ENCODE data around the gene BABAM2.

The BABAM2 gene

DNA sequence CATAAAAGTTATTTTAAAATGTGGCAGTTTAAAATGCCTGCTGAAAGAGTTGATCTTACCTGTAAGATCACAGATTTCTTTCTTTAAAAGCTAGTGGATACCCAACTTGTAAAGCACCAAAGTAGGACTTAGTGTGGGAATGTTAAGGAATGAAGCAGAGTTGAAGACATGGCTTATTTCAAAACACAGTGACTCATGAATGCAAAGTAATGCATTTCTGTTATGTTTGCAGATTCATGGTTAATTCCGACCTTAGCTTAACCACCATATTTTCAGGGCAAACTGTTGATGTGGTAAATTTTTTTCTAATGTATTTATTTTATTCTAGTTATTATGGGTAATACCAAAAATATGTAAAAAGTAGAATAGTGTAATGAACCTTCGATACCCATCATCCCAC lies 295.4 kb downstream of the BABAM2 start:
- no peak overlapping the region for H3K4me3 ChIP-seq (ENCODE audit: low read depth, low read length)
- peak; percentile 64 for DNase-seq (ENCODE audit: low read depth)
- in situ Hi-C loops (cut with HindIII; ENCODE audit: low sequenced_read_pairs) = no loop called here
- TF ChIP-seq, protein P1, sequence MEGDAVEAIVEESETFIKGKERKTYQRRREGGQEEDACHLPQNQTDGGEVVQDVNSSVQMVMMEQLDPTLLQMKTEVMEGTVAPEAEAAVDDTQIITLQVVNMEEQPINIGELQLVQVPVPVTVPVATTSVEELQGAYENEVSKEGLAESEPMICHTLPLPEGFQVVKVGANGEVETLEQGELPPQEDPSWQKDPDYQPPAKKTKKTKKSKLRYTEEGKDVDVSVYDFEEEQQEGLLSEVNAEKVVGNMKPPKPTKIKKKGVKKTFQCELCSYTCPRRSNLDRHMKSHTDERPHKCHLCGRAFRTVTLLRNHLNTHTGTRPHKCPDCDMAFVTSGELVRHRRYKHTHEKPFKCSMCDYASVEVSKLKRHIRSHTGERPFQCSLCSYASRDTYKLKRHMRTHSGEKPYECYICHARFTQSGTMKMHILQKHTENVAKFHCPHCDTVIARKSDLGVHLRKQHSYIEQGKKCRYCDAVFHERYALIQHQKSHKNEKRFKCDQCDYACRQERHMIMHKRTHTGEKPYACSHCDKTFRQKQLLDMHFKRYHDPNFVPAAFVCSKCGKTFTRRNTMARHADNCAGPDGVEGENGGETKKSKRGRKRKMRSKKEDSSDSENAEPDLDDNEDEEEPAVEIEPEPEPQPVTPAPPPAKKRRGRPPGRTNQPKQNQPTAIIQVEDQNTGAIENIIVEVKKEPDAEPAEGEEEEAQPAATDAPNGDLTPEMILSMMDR (IDR thresholded peaks at IDR 0.05; ENCODE audit: low read depth, low read length, missing control alignments) = no peak

GRCh38 chr2:28187186-28187585 lies 296.7 kb downstream of the BABAM2 start:
- no peak for DNase-seq (ENCODE audit: low read depth)
- TF ChIP-seq, protein P1 (IDR thresholded peaks at IDR 0.05; ENCODE audit: low read depth, low read length, missing control alignments) = no peak
- no peak overlapping the region for H3K4me3 ChIP-seq (ENCODE audit: low read depth, low read length)
- in situ Hi-C loops (cut with HindIII; ENCODE audit: low sequenced_read_pairs) = no loop called here

DNA sequence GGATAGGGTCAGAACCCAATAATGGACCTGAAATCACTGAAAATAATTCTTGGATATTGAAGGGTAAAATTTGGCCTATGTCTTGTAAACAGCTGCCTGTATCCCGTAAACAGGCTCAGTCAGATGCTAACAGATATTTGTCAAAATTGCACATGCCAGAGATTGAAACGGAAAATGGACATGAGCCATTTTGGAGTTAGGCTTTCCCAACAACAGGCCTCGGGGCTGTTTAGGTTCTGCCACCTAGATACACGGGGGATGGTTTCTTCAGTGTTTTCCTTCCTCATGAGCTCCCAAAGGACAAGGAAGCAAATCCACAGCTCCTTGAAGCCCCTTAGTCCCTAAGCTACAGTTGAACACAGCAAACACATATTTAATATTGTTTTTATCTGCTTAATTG lies 297.9 kb downstream of the BABAM2 start:
- no peak for DNase-seq (ENCODE audit: low read depth)
- TF ChIP-seq, protein P1 (IDR thresholded peaks at IDR 0.05; ENCODE audit: low read depth, low read length, missing control alignments) = no peak
- H3K4me3 ChIP-seq (ENCODE audit: low read depth, low read length) = no peak overlapping the region
- in situ Hi-C loops (cut with HindIII; ENCODE audit: low sequenced_read_pairs) = no loop called here

DNA sequence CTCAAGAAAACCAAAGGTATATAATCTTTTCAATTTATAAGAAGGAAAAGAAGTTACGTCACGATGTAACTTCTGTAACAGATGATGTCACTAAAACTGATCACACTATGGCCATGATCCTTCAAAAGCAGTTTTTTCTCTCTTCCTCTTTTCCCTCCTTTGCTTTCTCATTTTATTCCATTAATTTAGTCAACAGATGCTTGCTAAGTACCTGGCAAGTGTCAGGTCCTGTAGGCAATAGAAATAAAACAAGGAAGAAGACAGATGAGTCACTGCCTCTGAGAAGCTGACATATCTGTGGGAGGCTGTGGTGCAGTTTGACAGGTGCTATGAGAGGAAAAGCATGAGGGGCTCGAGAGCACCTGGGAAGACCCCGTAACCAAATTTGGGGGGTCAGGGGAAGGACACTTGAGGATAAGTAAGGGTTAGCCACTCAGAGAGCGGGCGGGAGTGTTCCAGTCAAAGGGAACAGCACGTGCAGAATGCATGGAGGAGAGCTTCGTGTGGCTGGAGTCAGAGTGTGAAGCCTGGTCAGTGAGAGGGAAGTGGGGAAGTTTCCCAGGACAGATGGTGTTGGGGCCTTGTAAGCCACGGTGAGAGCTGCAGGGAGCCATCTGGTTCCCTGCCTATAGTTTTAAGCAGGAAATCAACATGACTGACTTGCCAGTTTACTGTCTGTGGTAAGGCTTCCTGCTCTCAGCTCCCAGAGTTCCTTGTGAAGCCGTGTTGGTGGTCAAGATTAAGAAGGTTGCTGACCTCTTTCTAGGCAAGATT lies 303.3 kb downstream of the BABAM2 start:
- in situ Hi-C loops (cut with HindIII; ENCODE audit: low sequenced_read_pairs) = no loop called here
- TF ChIP-seq, protein P1 (IDR thresholded peaks at IDR 0.05; ENCODE audit: low read depth, low read length, missing control alignments) = no peak
- DNase-seq (ENCODE audit: low read depth) = no peak
- H3K4me3 ChIP-seq (ENCODE audit: low read depth, low read length) = no peak overlapping the region

DNA sequence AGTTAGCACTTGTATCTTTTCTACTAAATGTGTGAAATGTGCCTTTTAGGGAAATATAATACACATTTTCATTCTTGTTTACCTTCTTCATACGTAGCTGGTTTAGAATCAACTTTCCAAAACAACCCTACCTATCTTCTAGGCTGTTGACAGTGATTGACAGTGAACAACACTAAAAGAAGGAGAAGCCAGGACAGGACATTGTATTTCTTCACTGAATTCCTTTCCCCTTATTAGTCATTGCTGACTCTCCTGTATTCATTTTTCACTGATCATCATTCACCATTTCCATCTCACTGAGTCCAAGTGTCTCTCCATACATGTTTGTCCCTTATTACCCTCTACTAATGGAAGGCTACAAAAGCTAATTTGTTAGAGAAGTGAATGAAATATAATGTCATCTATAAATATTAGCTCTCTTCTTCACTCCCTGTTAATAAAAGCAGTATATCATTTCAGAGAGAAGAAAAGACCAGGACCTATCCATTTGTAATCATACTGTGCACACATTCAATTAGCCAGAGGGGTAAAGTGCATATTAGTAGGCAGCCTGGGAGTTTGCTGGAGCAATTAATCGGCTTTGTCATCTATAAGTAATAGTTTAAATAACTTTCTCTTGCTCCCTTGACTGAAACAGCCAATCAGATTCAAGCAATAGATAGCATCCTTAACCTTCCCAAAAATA lies 309.6 kb downstream of the BABAM2 start:
- in situ Hi-C loops (cut with HindIII; ENCODE audit: low sequenced_read_pairs) = no loop called here
- no peak overlapping the region for H3K4me3 ChIP-seq (ENCODE audit: low read depth, low read length)
- no peak for DNase-seq (ENCODE audit: low read depth)
- TF ChIP-seq, protein P1 (IDR thresholded peaks at IDR 0.05; ENCODE audit: low read depth, low read length, missing control alignments) = no peak

DNA sequence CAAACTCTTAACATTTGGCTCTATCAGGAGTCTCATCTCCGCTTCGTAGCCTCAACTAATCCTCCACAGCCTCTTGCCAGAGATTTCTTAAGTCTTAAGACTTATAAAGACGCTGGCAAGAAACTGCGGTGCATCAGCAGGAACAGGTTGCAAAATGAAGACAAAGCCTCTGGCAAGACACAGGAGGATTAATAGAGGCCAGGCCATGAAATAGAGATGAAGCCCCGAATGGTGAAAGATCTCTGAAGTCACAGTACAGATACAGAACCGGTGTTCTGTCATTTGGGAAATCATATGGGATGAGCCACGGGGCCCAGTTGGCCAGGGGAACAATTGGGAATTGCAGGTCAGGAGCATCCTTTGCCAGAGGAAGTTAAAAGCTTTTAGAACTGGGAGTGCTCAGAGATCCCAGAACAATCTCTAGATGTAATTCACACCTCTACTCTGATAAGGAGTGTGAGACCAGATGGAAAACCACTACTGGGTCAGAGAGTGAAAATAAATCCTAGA lies 311.2 kb downstream of the BABAM2 start:
- DNase-seq (ENCODE audit: low read depth) = no peak
- in situ Hi-C loops (cut with HindIII; ENCODE audit: low sequenced_read_pairs) = no loop called here
- H3K4me3 ChIP-seq (ENCODE audit: low read depth, low read length) = no peak overlapping the region
- TF ChIP-seq, protein P1 (IDR thresholded peaks at IDR 0.05; ENCODE audit: low read depth, low read length, missing control alignments) = no peak

Data from astrocyte of the cerebellum (primary cell).